ENCODE results near the gene MB21D2.

DNA sequence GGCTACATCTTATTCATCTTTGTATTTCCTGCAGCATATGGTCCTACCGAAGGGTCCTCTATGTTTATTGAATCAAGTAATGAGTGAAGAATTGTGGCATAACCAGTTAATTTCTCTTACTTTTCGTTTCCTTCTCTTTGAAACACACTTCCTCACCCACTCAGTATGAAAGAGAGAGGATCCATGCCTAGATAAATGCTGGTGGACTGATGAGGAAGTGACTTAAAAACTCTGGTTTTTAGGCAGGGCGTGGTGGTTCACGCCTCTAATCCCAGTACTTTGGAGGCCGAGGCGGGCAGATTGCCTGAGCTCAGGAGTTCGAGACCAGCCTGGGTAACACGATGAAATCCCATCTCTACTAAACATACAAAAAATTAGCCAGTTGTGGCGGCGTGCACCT is 2.2 kb upstream of the MB21D2 start:
- TF ChIP-seq SIN3A (conservative IDR thresholded peaks at IDR 0.05 in 1 of 2, IDR thresholded peaks at IDR 0.05 in 1 of 2; ENCODE audit: low read depth in 1 of 2, low read length in 2 of 2) (no peak), BRCA1 (IDR thresholded peaks at IDR 0.05; ENCODE audit: low read depth, low read length) (no peak), CTCF (IDR thresholded peaks at IDR 0.05; ENCODE audit: control extremely low read depth in 1 of 3, insufficient read depth in 1 of 3, low read depth in 1 of 3, low read length in 3 of 3) (no peak), MAX (IDR thresholded peaks at IDR 0.05) (no peak), SP1 (IDR thresholded peaks at IDR 0.05; ENCODE audit: low read depth, low read length) (no peak), RAD21 (IDR thresholded peaks at IDR 0.05 in 1 of 2, conservative IDR thresholded peaks at IDR 0.05 in 1 of 2; ENCODE audit: low read depth in 2 of 2, low read length in 2 of 2) (no peak), YY1 (IDR thresholded peaks at IDR 0.05; ENCODE audit: low read depth, low read length) (no peak)

All from H1 (cell line).